Activated CD4-positive, CD25-positive, alpha-beta regulatory T cell treated with anti-CD3 and anti-CD28 coated beads, Interleukin-2, amount 50 U/mL, for 16 hours (primary cell): Measurements from ENCODE around the gene AP1G1.
"Not testable (repeated sequence)": the region's sequence is repeated elsewhere in the genome, so short reads cannot be mapped to it uniquely, and the experiment has no call there.

Source experiments
- DNase-seq: peaks from one replicate; pipeline ENCODE4 v3.0.0-alpha.2; 2020; ENCODE audit warnings: low read depth, low spot score

AP1G1 gene

DNA sequence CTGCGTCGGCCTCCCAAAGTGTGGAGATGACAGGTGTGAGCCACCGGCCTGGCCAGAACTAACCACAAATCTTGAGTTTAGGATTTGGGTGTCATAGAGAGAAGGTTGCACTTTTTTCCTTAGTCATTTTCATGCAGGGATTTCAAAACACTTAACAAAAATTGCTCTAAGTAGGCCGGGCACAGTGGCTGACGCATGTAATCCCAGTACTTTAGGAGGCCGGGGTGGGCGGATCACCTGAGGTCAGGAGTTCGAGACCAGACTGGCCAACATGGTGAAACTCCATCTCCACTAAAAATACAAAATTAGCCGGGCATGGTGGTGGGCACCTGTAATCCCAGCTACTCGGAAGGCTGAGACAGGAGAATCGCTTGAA lies 1.5 kb upstream of the AP1G1 start:
- DNase-seq, result not testable (repeated sequence)

DNA sequence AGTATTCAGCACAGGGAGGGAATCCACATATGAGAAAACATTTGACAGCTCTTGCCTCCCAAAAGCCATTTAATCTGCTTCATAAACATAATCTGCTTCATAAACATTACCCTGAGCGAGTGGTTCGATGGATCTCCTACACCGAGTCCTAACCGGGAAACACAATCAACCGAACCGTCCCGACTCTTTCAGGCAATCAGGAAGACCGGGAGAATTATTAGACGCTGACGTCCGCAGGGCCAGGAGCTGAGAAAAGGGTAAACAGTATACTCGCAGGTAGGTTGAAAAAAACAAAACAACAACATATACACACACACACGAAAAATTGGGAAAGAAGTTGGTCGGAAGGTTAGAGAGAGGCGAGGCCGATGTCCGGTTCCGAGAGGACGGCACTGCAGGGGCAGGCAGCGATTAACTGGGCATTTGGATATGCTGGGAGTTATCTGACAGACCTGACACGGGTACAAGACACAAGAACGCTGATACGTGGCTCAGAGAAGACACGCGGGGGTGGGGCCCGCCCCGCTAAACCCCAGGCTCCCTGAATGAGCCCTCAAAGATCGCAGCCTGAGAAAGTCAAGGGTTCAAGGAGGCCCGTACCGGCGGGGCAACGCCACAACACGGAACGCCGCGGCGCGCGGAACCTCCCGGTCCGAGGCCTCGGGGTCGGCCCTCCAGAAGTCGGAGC lies 585 bp downstream of the AP1G1 start:
- no peak for DNase-seq

DNA sequence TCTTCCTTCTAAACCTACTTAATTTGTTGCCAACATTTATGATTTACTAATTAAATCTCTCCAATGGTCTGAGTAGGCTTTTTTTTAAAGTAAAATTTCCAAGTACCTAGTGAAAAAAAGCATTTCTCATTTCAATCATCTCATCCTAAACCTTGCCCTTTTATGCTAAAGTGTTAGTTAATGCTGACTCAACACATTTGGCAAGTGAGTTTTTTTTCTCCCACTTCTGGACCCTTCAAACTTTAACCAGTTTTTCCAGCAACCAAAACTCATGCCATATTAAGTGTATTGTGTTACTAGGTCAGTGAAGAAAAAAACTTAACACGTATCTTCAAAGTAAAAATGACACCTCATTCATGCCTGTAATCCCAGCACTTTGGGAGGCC lies 5.3 kb downstream of the AP1G1 start:
- DNase-seq, result no peak

DNA sequence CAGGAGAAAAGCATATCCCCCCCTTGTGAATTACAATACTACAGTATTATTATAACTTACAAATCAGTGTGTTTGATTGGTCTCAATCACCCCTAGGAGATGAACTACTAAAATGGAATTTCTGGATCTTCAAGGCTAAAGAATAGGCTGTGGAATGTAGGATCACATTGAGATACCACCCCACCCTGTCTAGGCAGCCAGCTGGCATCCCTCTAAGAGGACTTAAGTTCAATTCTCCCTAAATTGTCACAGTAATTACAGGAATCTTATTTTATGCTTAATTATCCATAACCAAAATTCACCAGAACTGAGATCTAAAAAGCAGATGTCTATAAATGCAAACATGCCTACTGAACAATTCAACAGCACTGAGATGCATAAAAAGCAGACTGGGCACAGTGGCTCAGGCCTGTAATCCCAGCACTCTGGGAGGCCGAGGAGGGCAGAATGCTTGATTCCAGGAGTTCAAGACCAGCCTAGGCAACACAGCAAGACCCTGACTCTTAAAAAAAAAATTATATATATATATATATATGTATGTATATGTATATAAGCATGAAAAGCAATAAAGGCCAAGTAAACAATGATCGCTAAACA lies 12.0 kb downstream of the AP1G1 start:
- DNase-seq, result no peak

DNA sequence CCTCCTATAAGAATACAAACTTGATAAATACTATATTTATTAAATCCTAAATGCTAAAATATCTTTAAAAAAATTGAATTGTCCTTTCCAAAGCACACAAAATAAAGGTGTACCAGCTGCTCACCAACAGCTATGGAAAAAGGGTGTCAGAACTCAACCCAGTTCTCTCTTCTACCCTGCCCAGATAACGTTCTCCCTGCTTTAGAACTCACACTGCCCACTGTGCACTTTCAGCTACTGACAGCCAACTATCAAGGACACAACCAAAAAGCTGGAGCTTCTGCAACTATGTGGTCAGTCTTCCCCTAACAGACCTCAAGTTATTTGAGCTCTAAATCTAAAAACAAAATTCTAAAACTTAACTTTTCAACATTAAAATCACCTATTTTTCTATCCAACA lies 13.7 kb downstream of the AP1G1 start:
- DNase-seq, result no peak

DNA sequence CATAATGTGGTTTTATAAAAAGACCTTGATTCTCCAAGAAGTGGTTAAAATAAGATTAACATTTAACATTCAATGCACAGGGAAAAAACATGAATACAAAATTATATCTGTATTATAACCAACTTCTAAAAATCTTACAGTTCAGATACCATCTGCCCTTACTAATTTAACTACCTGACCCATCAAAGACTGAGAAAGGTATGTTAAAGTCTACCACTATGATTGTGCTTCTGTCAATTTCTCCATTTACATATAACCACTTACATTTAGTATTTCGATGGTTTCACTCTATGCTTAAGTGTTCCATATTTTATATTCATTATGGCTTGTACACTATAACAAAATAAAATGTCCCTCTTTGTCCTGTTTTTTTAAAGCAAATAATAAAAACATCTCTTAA lies 14.6 kb downstream of the AP1G1 start:
- no peak for DNase-seq

DNA sequence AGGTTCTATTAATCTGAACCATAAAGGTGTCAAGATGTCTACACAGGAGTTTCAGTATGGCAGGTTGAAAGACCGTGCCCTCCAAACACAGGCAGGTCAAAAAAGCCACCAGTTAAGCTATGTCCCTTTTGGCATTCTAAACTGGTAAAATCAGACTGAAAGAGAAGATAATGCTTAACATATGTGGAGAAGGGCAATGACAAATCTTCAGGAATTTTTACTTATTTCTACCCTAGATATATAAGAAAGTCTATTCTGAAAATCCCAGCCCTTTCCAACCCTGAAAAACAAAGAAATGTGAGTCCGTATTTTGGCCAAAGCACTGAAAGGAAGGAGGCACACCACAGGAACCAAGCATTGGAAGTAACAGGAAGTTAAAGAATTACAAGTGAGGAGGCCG lies 16.5 kb downstream of the AP1G1 start:
- no peak for DNase-seq

DNA sequence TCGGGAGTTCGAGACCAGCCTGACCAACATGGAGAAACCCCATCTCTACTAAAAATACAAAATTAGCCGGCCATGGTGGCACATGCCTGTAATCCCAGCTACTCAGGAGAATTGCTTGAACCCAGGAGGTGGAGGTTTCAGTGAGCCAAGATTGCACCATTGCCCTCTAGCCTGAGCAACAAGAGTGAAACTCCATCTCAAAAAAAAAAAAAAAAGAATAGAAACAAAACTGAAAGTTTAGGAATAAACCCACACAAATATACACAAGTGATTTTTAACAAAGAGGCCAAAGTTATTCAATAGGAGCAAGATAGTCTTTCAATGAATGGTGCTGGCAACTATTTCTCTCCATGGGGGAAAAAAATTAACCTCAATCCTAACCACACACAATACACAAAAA lies 18.3 kb downstream of the AP1G1 start:
- DNase-seq, result not testable (repeated sequence)

DNA sequence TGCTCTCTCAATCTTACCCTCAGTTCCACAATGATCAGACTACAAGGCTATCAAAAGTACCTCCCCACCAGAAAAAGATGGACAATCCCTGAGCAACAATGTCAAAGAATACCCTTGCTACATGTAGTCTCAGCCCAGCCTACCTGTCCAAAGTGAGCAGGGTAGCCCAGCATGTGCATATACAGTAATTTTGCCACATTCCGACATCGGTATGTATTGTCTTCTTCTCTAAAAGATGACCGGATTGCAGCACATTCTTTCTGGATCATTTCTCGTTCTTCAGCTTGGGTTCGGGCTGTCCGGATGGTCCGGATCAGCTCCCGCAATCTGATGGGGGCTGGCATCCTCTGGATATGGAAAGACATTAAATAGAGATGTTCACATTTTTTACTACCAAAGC lies 19.5 kb downstream of the AP1G1 start:
- no peak for DNase-seq

DNA sequence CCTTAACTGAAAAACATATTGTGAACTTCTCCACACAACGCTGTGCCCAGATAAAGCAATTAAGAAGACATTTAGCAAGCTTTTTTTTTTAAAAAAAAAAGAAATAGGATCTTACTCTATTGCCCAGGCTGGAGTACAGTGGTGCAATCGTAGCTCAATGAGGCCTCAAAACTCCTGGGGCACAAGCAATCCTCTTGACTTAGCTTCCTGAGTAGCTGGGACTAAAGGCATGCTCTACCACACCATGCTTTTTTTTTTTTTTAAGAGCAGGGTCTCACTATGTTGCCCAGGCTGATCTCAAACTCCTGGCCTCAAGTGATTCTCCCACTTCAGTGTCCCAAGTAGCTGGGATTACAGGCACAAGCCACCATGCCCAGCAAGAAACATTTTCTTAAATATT lies 20.1 kb downstream of the AP1G1 start:
- DNase-seq, result no peak

DNA sequence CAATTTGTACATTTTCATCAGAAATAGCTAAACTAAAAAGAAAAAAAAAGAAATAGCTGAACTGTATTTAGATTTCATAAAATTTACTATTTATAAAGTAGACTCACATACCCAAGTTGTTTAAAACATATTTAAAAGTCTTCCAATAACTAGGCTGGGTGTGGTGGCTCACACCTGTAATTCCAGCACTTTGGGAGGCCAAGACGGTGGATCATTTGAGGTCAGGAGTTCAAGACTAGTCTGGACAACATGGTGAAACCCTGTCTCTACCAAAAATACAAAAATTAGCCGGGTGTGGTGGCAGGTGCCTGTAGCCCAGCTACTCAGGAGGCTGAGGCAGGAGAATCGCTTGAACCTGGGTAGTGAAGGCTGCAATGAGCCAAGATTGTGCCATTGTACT lies 23.5 kb downstream of the AP1G1 start:
- DNase-seq, result not testable (repeated sequence)

DNA sequence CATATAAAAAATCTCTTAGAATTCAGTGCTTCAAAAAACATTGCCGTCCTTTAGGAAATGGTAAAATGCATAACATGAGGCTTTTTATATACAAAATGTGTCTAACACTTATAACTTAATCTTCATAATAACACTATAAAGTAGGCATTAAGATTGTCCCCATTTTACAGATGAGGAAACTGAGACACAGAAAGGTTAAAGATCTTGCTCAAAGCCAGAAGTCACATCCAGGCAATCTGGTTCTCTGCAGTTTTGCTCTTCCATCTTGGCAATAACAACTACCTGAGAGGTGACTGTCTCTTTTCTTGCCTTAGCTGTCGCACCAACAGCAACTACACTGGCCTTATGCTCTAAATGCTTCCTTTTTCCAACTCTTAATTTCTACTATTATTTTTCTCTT lies 24.5 kb downstream of the AP1G1 start:
- DNase-seq, result no peak

DNA sequence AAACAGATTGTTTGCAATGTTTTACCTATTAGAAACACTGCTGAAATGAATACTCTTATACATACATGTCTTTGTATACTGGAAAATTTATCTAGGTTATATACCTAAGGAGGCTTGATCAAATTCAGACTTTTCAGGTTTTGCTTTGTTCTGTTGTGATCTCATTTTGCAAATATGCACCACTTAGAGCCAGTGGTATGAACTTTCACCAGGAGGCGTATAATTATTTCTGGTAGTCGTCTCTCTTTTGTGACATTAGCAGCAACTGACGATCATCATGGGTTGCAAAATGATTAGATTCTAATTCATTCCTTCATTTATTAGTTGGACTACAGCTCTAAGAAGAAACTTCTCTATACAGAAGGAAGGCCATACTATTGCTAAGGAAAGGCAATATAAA lies 26.9 kb downstream of the AP1G1 start:
- DNase-seq, result no peak

DNA sequence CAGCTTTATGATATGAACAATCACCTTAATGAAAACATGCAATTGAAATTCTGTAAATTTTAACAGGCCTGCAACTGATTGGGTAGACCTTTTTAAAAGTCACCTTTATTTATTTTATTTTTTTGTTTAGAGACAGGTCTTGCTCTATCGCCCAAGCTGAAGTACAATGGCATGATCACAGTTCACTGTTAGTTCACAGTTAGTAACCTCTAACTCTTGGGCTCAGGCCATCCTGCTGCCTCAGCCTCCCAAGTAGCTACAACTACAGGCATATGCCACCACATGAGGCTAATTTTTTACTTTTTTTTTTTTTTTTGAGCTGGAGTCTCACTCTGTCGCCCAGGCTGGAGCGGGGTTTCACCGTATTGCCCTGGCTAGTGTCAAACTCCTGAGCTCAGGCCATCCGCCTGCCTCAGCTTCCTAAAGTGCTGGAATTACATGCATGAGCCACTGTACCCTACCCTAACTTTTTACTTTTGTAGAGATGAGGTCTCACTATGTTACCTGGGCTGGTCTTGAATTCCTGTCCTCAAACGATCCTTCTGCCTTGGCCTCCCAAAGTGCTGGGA lies 28.0 kb downstream of the AP1G1 start:
- no peak for DNase-seq

DNA sequence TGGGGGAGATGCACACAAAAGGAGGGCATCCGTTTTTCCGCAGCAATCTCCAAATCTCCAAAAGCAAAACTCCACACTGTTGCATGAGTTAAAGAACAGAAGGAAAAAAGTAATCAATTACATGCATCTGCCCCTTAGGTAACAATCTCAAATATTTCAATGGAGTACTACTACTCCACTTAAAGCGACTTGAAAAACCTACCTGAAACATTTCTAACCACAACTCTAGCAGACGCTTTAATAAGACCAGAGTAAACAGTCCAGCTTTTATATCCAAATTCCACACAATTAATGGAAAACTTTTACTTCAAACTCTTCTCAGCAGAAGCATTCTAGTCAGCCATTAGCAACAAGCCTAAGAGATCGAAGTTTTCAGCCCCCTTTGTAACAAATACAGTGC lies 29.9 kb downstream of the AP1G1 start:
- DNase-seq, result no peak

DNA sequence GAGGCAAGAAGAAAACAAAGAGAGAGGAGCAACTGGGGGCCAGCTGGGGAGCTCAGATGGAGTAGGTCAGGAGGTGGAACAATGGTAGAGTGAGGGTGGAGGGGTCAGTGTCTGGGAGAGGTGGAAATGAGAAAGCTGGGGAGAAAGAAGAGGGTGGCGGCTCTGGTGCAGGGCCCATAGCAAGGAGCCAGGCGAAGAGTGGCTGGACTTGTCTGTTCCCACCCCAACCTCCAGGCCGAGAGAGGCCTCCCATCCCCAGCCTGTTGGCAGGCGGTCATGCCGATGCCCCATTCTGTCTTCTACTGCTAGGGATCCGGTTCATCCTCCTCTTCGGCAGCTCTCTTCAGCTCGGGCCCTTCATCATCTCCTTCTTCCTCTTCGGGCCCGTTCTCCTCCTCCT lies 31.3 kb downstream of the AP1G1 start:
- DNase-seq, result no peak

DNA sequence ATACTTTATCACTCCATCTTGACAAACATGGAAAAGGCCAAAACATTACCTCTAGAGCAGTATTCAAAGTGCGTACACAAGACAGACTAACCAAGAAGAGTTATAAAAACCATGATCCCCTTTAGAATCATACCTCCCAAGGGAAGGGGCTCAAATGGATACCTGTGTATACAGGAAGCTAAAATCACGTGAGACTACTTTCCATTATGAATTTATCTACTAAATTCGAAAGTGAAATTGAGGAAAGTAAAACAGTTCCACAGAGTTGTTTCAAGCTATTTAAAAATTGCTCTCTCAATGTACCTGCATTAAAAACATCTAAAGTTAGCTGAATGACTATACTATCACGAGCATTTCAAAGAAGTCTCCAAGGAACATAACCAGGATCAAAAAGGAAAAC lies 32.7 kb downstream of the AP1G1 start:
- no peak for DNase-seq

DNA sequence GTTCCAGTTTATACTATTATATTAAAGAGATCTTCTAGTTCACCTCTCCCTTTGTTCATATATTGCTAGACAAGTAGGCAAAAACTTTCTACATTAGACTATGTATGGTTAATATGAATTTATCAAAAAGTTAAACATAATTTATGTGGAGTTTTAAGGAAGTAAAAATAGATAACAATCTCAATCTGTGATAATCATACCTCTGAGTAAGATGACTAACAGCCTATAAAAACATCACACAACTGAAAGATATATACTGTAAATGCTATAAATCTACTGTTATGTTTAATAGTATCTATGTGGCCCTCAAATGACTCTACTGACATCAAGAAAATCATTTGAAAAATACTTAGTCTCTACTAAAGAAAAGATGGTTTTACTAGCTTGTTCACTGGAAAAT lies 37.1 kb downstream of the AP1G1 start:
- DNase-seq, result no peak

DNA sequence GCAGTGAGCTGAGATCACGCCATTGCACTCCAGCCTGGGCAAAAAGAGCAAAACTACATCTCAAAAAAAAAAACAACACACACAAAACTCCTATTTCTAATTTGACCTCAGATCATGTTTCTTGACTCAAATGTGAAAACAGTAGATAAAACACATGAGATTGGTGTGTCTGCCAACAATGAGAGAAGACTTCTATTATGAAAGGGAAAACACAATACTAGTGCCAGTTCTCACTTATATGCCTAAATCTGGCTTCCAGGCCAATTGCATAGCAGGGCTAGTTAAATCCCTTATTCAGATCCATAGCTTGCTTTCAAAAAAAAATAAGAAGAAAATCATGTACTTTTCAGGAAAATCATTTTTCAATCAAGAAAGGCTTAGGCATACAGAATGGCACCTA lies 39.4 kb downstream of the AP1G1 start:
- DNase-seq, result no peak

DNA sequence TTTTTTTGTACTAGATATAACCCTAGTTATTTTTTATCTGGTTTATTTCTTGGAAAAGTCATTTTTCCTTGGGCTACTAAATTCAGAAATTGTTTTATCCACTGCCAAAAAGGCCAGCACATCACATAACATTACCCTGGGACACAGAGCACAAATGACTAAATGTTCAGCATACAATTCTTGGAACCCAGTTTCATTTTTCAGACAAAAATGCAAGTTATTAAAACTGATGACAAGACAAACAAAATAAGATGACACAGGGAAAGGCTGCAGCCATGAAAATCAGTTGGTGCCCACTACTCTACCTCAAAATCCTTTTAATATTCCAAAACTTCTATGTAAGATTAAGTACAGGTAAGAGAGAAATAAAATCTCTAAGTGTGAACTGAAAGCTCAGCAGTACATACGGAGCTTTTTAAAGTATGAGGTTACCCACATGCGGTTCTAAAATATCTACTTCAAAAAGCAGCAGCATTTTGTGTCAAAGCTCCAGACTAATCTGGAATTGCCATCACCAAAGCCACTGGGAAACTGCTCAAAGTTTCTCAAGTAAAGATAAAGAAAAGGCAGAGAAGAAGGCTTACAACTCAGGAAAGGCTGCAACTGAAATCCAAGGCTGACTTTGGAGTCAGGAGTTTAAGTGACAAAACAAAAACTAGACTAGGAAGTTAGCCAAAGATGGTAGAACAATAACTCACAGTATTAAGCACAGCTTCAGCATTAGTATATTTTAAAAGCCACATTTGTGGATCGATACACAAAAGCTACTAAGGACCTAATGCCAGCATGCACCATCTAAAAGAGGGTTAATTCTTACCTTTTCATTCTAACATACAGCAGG lies 41.4 kb downstream of the AP1G1 start:
- no peak for DNase-seq

DNA sequence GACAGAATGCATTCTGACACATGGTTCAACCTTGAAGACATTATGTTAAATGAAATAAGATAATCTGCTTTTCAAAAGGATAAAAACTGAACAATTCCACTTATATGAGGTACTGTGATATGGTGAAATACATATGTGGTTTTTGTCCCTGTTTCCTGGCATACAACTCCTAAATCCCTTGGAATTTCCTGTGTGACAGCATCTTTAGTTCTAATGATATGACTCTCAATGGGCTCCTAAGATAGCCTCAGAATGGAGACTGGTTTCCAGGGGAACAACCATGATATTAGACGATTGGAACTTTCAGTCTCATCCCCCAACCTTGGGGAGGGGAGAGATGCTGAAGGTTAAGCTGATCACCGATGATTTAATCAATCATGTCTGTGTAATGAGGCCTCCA lies 46.4 kb downstream of the AP1G1 start:
- no peak for DNase-seq

DNA sequence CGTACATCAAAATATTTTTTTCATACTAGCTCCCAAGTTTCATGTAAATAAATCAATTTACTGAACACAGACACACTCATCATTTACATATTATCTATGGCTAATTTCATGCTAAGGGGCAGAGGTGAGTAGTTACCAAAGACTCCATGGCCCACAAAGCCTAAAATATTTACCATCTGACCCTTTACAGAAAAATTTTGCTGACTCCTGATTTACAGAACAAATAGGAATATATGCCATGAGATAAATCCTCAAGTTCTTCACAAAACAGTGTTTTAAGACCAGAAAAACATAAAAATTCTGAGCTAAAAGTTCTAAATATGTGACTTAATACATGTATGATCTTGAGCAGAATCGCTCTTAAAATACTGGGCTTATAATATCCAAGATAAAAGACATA lies 47.5 kb downstream of the AP1G1 start:
- no peak for DNase-seq

DNA sequence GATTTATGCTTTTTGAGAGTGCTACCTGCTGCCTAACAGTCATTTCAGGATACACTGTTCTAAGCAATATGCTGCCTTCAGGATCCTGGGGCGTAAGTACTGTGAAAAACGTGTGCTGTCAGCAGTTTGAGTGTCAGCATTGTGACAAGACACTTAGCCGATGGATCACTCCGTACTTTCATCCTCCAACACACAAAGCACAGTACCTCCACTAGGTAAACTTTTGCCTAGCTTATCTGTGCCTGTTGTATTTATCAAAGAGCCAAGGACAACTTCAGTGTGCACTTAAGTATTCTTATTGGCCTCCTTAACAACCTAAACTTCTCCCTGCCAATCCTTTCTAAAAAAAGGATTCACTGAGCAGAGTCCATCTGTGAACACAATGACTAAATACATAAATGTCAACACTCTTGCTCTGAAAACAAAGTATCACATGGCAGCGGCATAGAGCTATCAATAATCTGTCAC lies 50.3 kb downstream of the AP1G1 start:
- DNase-seq, result no peak
